Neural cell (in vitro differentiated cells): ENCODE measurements around the gene TNFSF15. TPM values are rescaled to one million over a fixed set of nuclear protein-coding genes. Genes with fewer than 3 reads are reported as not detected.

ENCODE experiments used
- H2AFZ ChIP-seq: fragments of 200-600, 300-800 bp; sonication (generic), shearing (Covaris generic); 2 replicates; pipeline ENCODE4 v1.6.0; 2014; ENCODE audit warnings: low read depth, mild to moderate bottlenecking, antibody characterized with exemption, low read length, moderate library complexity
- H3F3A ChIP-seq: fragments of 200-600 bp; shearing (Covaris generic); 2 replicates; pipeline ENCODE4 v1.6.1; 2016; ENCODE audit warnings: mild to moderate bottlenecking, moderate library complexity, mixed read lengths, antibody characterized with exemption, low read length; ENCODE audit not compliant: insufficient read depth, poor library complexity, severe bottlenecking
- H3K27ac ChIP-seq: fragments of 200-600, 300-800 bp; sonication (generic), shearing (Covaris generic); 2 replicates; pipeline ENCODE4 v1.5.1; 2014; ENCODE audit warnings: mild to moderate bottlenecking, low read length, moderate library complexity
- H3K27me3 ChIP-seq: fragments of 300-800, 200-600 bp; sonication (generic), shearing (Covaris generic); 2 replicates; pipeline ENCODE4 v1.6.0; 2014; ENCODE audit warnings: mild to moderate bottlenecking, low read depth, low read length, moderate library complexity; ENCODE audit not compliant: insufficient read depth
- H3K36me3 ChIP-seq: fragments of 300-800, 200-600 bp; sonication (generic), shearing (Covaris generic); 2 replicates; pipeline ENCODE4 v1.5.1; 2014; ENCODE audit warnings: mild to moderate bottlenecking, antibody characterized with exemption, low read length, moderate library complexity; ENCODE audit not compliant: insufficient read depth
- H3K4me2 ChIP-seq: fragments of 300-800, 200-600 bp; sonication (generic), shearing (Covaris generic); 2 replicates; pipeline ENCODE4 v1.6.0; 2014; ENCODE audit warnings: mild to moderate bottlenecking, low read length
- H3K4me3 ChIP-seq: fragments of 300-800, 200-600 bp; sonication (generic), shearing (Covaris generic); 2 replicates; pipeline ENCODE4 v1.5.1; 2014; ENCODE audit warnings: mild to moderate bottlenecking, low read length, moderate library complexity
- H3K79me2 ChIP-seq: fragments of 200-600 bp; shearing (Covaris generic); replicated peaks from 2 replicates; pipeline ENCODE4 v1.6.0; 2014; ENCODE audit warnings: mild to moderate bottlenecking, low read length, moderate library complexity; ENCODE audit not compliant: insufficient read depth
- H3K9ac ChIP-seq: fragments of 300-800, 200-600 bp; sonication (generic), shearing (Covaris generic); 2 replicates; pipeline ENCODE4 v1.6.1; 2016; ENCODE audit warnings: mild to moderate bottlenecking, low read length, mixed read lengths
- H3K9me2 ChIP-seq: fragments of 200-600 bp; shearing (Covaris generic); 2 replicates; pipeline ENCODE4 v1.6.1; 2016; ENCODE audit warnings: mild to moderate bottlenecking, low read length, mixed read lengths; ENCODE audit not compliant: insufficient read depth
- H3K9me3 ChIP-seq: fragments of 200-600, 300-800 bp; sonication (generic), shearing (Covaris generic); 2 replicates; pipeline ENCODE4 v1.6.1; 2016; ENCODE audit warnings: mild to moderate bottlenecking, mixed run types, low read length, moderate library complexity, mixed read lengths
- H4K20me1 ChIP-seq: fragments of 200-600 bp; shearing (Covaris generic); 2 replicates; pipeline ENCODE4 v1.6.1; 2016; ENCODE audit warnings: mild to moderate bottlenecking, mixed run types; ENCODE audit not compliant: insufficient read depth
- EP300 ChIP-seq: fragments of 450-650 bp; conservative IDR thresholded peaks from 2 replicates; pipeline ENCODE4 v1.6.1; 2014; ENCODE audit warnings: antibody characterized with exemption, mild to moderate bottlenecking, moderate library complexity; ENCODE audit not compliant: poor library complexity, severe bottlenecking
- EZH2 ChIP-seq: fragments of 200-600, 300-800 bp; shearing (Covaris generic), sonication (generic); IDR thresholded peaks from 2 replicates; pipeline ENCODE4 v1.6.1; 2014; ENCODE audit warnings: antibody characterized with exemption, low read length, borderline replicate concordance, mild to moderate bottlenecking; ENCODE audit not compliant: insufficient read depth, poor library complexity, severe bottlenecking
- MXI1 ChIP-seq: fragments of 450-650 bp; conservative IDR thresholded peaks from 2 replicates; pipeline ENCODE4 v1.6.1; 2014; ENCODE audit warnings: antibody characterized with exemption, mild to moderate bottlenecking; ENCODE audit not compliant: poor library complexity, severe bottlenecking
- POLR2AphosphoS5 ChIP-seq: IDR thresholded peaks from 2 replicates; pipeline ENCODE4 v1.6.1; 2012
- RAD21 ChIP-seq: fragments of 450-650 bp; conservative IDR thresholded peaks from 2 replicates; pipeline ENCODE4 v1.6.1; 2014; ENCODE audit warnings: antibody characterized with exemption, mild to moderate bottlenecking, moderate library complexity
- SMC3 ChIP-seq: fragments of 450-650 bp; conservative IDR thresholded peaks from 2 replicates; pipeline ENCODE4 v1.6.1; 2014; ENCODE audit warnings: antibody characterized with exemption, mild to moderate bottlenecking, moderate library complexity; ENCODE audit not compliant: poor library complexity
- TAF1 ChIP-seq: IDR thresholded peaks from 2 replicates; pipeline ENCODE4 v1.6.1; 2012; ENCODE audit warnings: low read depth
- polyA plus RNA-seq: library from polyadenylated mRNA; depleted of rRNA; stranded (reverse); fragments of >200 nt; gene quantifications from 2 replicates; pipeline ENCODE4 v1.2.3, GENCODE V29; 2014
- TF ChIP-seq, protein P1 (sequence below): IDR thresholded peaks from 2 replicates; pipeline ENCODE4 v1.6.1; 2012; ENCODE audit warnings: borderline replicate concordance
- TF ChIP-seq, protein P2 (sequence below): fragments of 450-650 bp; IDR thresholded peaks from 2 replicates; pipeline ENCODE4 v1.5.1; 2014; ENCODE audit warnings: antibody characterized with exemption, mild to moderate bottlenecking, moderate library complexity; ENCODE audit not compliant: poor library complexity, severe bottlenecking

TNFSF15 gene
- polyA plus RNA-seq, 1 donor from 2014 or later: not detected

DNA sequence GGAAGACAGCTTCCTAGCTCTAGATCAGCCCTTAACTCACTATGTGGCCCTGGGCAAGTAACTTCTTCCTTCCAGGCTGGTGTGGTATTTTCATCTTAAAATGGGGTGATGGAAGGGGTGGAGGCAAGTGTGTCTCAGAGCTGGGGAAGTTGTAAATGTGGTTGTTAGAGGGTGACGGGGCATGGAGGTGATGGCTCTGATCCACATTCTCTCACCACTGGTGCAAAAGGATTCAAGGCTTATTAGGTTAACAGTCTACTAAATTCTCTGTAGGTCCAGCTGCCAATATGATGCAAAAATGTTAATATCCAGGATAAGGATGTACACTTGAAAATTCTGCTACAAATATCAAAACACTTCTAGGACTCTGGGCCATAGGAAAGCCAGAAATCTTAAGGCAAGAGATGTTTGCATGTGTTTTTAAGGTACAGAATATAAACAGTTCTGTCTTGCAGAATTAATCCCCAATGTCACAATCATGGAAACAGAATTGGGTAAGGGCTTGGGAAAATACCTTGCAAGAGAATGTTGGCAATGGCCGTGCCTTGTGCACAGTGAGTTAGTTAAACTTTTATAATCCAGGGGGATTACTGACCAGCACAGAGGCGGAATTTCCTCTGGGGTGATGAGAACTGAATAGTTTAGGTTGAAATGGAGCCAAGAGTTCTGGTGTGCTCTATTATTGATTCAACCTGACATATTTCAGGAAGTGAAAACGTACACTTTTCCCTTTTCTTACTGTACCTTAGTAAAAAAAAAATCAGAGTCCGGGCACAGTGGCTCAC lies 19.8 kb downstream of the TNFSF15 start:
- H3K36me3 ChIP-seq: no peaks in the 10 kb centered on the region
- no peak overlapping the region for H3K9ac ChIP-seq
- TF ChIP-seq, protein P1, sequence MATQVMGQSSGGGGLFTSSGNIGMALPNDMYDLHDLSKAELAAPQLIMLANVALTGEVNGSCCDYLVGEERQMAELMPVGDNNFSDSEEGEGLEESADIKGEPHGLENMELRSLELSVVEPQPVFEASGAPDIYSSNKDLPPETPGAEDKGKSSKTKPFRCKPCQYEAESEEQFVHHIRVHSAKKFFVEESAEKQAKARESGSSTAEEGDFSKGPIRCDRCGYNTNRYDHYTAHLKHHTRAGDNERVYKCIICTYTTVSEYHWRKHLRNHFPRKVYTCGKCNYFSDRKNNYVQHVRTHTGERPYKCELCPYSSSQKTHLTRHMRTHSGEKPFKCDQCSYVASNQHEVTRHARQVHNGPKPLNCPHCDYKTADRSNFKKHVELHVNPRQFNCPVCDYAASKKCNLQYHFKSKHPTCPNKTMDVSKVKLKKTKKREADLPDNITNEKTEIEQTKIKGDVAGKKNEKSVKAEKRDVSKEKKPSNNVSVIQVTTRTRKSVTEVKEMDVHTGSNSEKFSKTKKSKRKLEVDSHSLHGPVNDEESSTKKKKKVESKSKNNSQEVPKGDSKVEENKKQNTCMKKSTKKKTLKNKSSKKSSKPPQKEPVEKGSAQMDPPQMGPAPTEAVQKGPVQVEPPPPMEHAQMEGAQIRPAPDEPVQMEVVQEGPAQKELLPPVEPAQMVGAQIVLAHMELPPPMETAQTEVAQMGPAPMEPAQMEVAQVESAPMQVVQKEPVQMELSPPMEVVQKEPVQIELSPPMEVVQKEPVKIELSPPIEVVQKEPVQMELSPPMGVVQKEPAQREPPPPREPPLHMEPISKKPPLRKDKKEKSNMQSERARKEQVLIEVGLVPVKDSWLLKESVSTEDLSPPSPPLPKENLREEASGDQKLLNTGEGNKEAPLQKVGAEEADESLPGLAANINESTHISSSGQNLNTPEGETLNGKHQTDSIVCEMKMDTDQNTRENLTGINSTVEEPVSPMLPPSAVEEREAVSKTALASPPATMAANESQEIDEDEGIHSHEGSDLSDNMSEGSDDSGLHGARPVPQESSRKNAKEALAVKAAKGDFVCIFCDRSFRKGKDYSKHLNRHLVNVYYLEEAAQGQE: no peak
- TF ChIP-seq RAD21 (no peak), TAF1 (no peak), EZH2 (no peak), EP300 (no peak), SMC3 (no peak), MXI1 (no peak), POLR2AphosphoS5 (no peak)
- TF ChIP-seq, protein P2, sequence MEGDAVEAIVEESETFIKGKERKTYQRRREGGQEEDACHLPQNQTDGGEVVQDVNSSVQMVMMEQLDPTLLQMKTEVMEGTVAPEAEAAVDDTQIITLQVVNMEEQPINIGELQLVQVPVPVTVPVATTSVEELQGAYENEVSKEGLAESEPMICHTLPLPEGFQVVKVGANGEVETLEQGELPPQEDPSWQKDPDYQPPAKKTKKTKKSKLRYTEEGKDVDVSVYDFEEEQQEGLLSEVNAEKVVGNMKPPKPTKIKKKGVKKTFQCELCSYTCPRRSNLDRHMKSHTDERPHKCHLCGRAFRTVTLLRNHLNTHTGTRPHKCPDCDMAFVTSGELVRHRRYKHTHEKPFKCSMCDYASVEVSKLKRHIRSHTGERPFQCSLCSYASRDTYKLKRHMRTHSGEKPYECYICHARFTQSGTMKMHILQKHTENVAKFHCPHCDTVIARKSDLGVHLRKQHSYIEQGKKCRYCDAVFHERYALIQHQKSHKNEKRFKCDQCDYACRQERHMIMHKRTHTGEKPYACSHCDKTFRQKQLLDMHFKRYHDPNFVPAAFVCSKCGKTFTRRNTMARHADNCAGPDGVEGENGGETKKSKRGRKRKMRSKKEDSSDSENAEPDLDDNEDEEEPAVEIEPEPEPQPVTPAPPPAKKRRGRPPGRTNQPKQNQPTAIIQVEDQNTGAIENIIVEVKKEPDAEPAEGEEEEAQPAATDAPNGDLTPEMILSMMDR: no peak
- no peak overlapping the region for H3K4me2 ChIP-seq
- H2AFZ ChIP-seq: no peak overlapping the region
- H3F3A ChIP-seq: no peaks in the 10 kb centered on the region
- H3K79me2 ChIP-seq: no peaks in the 10 kb centered on the region
- H4K20me1 ChIP-seq: no peaks in the 10 kb centered on the region
- H3K4me3 ChIP-seq: no peak overlapping the region
- H3K27ac ChIP-seq: no peak overlapping the region
- no peaks in the 10 kb centered on the region for H3K9me2 ChIP-seq
- H3K9me3 ChIP-seq: no peaks in the 10 kb centered on the region
- H3K27me3 ChIP-seq: no peaks in the 10 kb centered on the region

DNA sequence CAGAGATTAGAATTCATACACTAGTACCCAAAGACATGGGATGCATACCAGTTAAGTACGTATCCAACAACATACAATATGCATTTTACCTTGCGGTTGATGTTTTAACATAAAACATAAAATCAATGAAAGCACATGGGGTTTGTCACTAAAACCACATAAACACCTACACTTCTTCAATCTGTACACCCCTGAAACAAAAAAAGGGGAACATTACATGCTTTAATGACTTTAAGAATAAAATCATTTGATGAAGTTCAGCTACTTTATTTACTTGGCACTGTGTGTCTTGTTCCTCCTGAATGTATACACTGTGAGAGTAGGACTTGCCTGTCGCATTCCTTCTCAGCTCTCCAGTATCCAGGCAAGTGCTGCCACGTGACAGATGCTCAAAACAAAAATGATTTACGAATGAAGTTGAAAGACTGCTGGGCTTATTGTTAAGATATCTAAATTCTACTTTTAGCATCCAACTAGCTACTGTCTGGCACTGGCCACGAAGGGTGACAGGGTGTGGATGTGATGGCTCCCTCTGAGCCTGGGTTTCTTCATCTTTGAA lies 21.0 kb downstream of the TNFSF15 start:
- H3F3A ChIP-seq: no peaks in the 10 kb centered on the region
- H3K79me2 ChIP-seq: no peaks in the 10 kb centered on the region
- H3K9me3 ChIP-seq: no peaks in the 10 kb centered on the region
- no peak overlapping the region for H3K9ac ChIP-seq
- no peak overlapping the region for H3K4me3 ChIP-seq
- no peak for TF ChIP-seq EP300
- TF ChIP-seq, protein P2: no peak
- H3K27ac ChIP-seq: no peak overlapping the region
- H2AFZ ChIP-seq: no peak overlapping the region
- H3K4me2 ChIP-seq: no peak overlapping the region
- no peaks in the 10 kb centered on the region for H3K9me2 ChIP-seq
- H4K20me1 ChIP-seq: no peaks in the 10 kb centered on the region
- H3K27me3 ChIP-seq: no peaks in the 10 kb centered on the region
- no peaks in the 10 kb centered on the region for H3K36me3 ChIP-seq
